Neural progenitor cell (in vitro differentiated cells): Measurements from ENCODE around the gene KCNJ18. TPM values are rescaled to one million over a fixed set of nuclear protein-coding genes. Genes with fewer than 3 reads are reported as not detected.
"Not testable (repeated sequence)": the region's sequence is repeated elsewhere in the genome, so short reads cannot be mapped to it uniquely, and the experiment has no call there.

Experiments used
- DNase-seq: peaks from one replicate; pipeline ENCODE4 v3.0.0-alpha.2; 2016; ENCODE audit warnings: low spot score
- H2AFZ ChIP-seq: fragments of 200-600 bp; sonication (generic); replicated peaks from 2 replicates; pipeline ENCODE4 v1.6.1; 2016; ENCODE audit warnings: antibody characterized with exemption
- H3F3A ChIP-seq: fragments of 200-600 bp; sonication (generic); 2 replicates; pipeline ENCODE4 v1.6.1; 2016; ENCODE audit warnings: antibody characterized with exemption, low read depth
- H3K27ac ChIP-seq: fragments of 200-600 bp; sonication (generic); 2 replicates; pipeline ENCODE4 v1.5.1; 2016; ENCODE audit warnings: mild to moderate bottlenecking
- H3K27me3 ChIP-seq: fragments of 200-600 bp; sonication (generic); 2 replicates; pipeline ENCODE4 v1.6.1; 2016; ENCODE audit warnings: mild to moderate bottlenecking, moderate library complexity
- H3K36me3 ChIP-seq: fragments of 200-600 bp; sonication (generic); 2 replicates; pipeline ENCODE4 v1.5.1; 2016
- H3K4me1 ChIP-seq: fragments of 200-600 bp; sonication (generic); 2 replicates; pipeline ENCODE4 v1.6.1; 2016; ENCODE audit warnings: mixed run types
- H3K4me2 ChIP-seq: fragments of 200-600 bp; sonication (generic); 2 replicates; pipeline ENCODE4 v1.6.1; 2016
- H3K4me3 ChIP-seq: fragments of 200-600 bp; sonication (generic); 2 replicates; pipeline ENCODE4 v1.5.1; 2016
- H3K79me2 ChIP-seq: fragments of 200-600 bp; sonication (generic); 2 replicates; pipeline ENCODE4 v1.6.1; 2016; ENCODE audit warnings: low read depth
- H3K9ac ChIP-seq: fragments of 200-600 bp; sonication (generic); 2 replicates; pipeline ENCODE4 v1.6.1; 2016
- H3K9me3 ChIP-seq: fragments of 200-600 bp; sonication (generic); 2 replicates; pipeline ENCODE4 v1.5.1; 2016; ENCODE audit warnings: low read depth
- H4K20me1 ChIP-seq: fragments of 200-600 bp; sonication (generic); 2 replicates; pipeline ENCODE4 v1.6.1; 2016; ENCODE audit warnings: low read depth
- H3K27ac Mint-ChIP-seq: 3 replicates; pipeline ENCODE4 v1.8.0; 2021; ENCODE audit warnings: mixed read lengths
- H3K27me3 Mint-ChIP-seq: 2 replicates; pipeline ENCODE4 v1.8.0; 2022; ENCODE audit warnings: low read depth, mild to moderate bottlenecking, inconsistent platforms, moderate library complexity, mixed read lengths; ENCODE audit not compliant: insufficient read depth
- H3K36me3 Mint-ChIP-seq: 3 replicates; pipeline ENCODE4 v1.8.0; 2021; ENCODE audit warnings: mixed read lengths
- H3K4me1 Mint-ChIP-seq: 3 replicates; pipeline ENCODE4 v1.8.0; 2021; ENCODE audit warnings: mixed read lengths
- H3K4me3 Mint-ChIP-seq: 3 replicates; pipeline ENCODE4 v1.8.0; 2021; ENCODE audit warnings: mild to moderate bottlenecking, moderate library complexity, mixed read lengths
- H3K9me3 Mint-ChIP-seq: 3 replicates; pipeline ENCODE4 v1.8.0; 2020; ENCODE audit warnings: mixed read lengths
- total RNA-seq: library from RNA; depleted of rRNA; stranded (reverse); fragments of >200 nt; gene quantifications from 2 replicates; pipeline ENCODE4 v1.2.3, GENCODE V29; 2015; ENCODE audit warnings: low replicate concordance

KCNJ18 gene
- total RNA-seq, 1 donor from 2014 or later, result not detected

GRCh38 chr17:21737015-21737580, 44.8 kb downstream of the KCNJ18 start:
- H2AFZ ChIP-seq, H3K4me1 ChIP-seq, H3K4me3 Mint-ChIP-seq, H3K9me3 ChIP-seq, H3F3A ChIP-seq, H3K27me3 ChIP-seq, H3K36me3 ChIP-seq, H3K27ac Mint-ChIP-seq, DNase-seq, H3K36me3 Mint-ChIP-seq, H3K4me1 Mint-ChIP-seq, H3K4me3 ChIP-seq, H3K4me2 ChIP-seq, H3K27me3 Mint-ChIP-seq, H3K9ac ChIP-seq, H3K27ac ChIP-seq, H4K20me1 ChIP-seq, H3K79me2 ChIP-seq: not testable (repeated sequence)
- peaks cover 38% of the 10 kb centered on the region for H3K9me3 Mint-ChIP-seq

- H4K20me1 ChIP-seq, H3K27me3 Mint-ChIP-seq, H3K4me3 ChIP-seq, H3K27ac Mint-ChIP-seq, H3F3A ChIP-seq, H3K4me3 Mint-ChIP-seq, DNase-seq, H3K27ac ChIP-seq, H3K9me3 ChIP-seq, H3K27me3 ChIP-seq, H3K79me2 ChIP-seq, H3K4me2 ChIP-seq, H3K36me3 ChIP-seq, H3K36me3 Mint-ChIP-seq, H3K4me1 ChIP-seq, H2AFZ ChIP-seq, H3K4me1 Mint-ChIP-seq, H3K9ac ChIP-seq: not testable (repeated sequence)
- H3K9me3 Mint-ChIP-seq, result peaks cover 34% of the 10 kb centered on the region
Observed at GRCh38 chr17:21738241-21738640, 45.9 kb downstream of the KCNJ18 start.

- not testable (repeated sequence) for H4K20me1 ChIP-seq, H3K4me3 ChIP-seq, H3F3A ChIP-seq, H3K27ac ChIP-seq, H3K4me1 ChIP-seq, H3K4me2 ChIP-seq, H3K27ac Mint-ChIP-seq, H3K79me2 ChIP-seq, H3K4me3 Mint-ChIP-seq, H2AFZ ChIP-seq, H3K4me1 Mint-ChIP-seq, H3K27me3 Mint-ChIP-seq, H3K9me3 ChIP-seq, H3K9ac ChIP-seq, DNase-seq, H3K36me3 ChIP-seq, H3K27me3 ChIP-seq, H3K36me3 Mint-ChIP-seq
- H3K9me3 Mint-ChIP-seq, result peaks cover 32% of the 10 kb centered on the region
Observed at GRCh38 chr17:21738877-21739474, 46.7 kb downstream of the KCNJ18 start.

- H4K20me1 ChIP-seq, H3K9ac ChIP-seq, H3K27ac Mint-ChIP-seq, H3K27ac ChIP-seq, H3K79me2 ChIP-seq, H3K4me3 Mint-ChIP-seq, H3F3A ChIP-seq, H3K36me3 ChIP-seq, H3K27me3 ChIP-seq, H3K4me1 Mint-ChIP-seq, H3K9me3 ChIP-seq, H3K4me3 ChIP-seq, H3K4me2 ChIP-seq, DNase-seq, H3K36me3 Mint-ChIP-seq, H2AFZ ChIP-seq, H3K27me3 Mint-ChIP-seq, H3K4me1 ChIP-seq: not testable (repeated sequence)
- H3K9me3 Mint-ChIP-seq, result peaks cover 28% of the 10 kb centered on the region
Observed at GRCh38 chr17:21739485-21739884, 47.2 kb downstream of the KCNJ18 start.

- peaks cover 27% of the 10 kb centered on the region for H3K9me3 Mint-ChIP-seq
- H3K4me3 Mint-ChIP-seq, H3K36me3 Mint-ChIP-seq, H3K4me3 ChIP-seq, H3F3A ChIP-seq, H3K4me2 ChIP-seq, H3K27ac ChIP-seq, H2AFZ ChIP-seq, H3K79me2 ChIP-seq, H4K20me1 ChIP-seq, H3K27me3 Mint-ChIP-seq, H3K27ac Mint-ChIP-seq, DNase-seq, H3K4me1 Mint-ChIP-seq, H3K9me3 ChIP-seq, H3K36me3 ChIP-seq, H3K4me1 ChIP-seq, H3K9ac ChIP-seq, H3K27me3 ChIP-seq: not testable (repeated sequence)
Observed at GRCh38 chr17:21740836-21741235, 48.5 kb downstream of the KCNJ18 start.

- DNase-seq, H3K27me3 ChIP-seq, H3K27me3 Mint-ChIP-seq, H3F3A ChIP-seq, H3K36me3 Mint-ChIP-seq, H3K4me3 ChIP-seq, H4K20me1 ChIP-seq, H3K4me3 Mint-ChIP-seq, H3K9me3 ChIP-seq, H3K27ac Mint-ChIP-seq, H2AFZ ChIP-seq, H3K9ac ChIP-seq, H3K4me1 ChIP-seq, H3K27ac ChIP-seq, H3K4me2 ChIP-seq, H3K36me3 ChIP-seq, H3K4me1 Mint-ChIP-seq, H3K79me2 ChIP-seq: not testable (repeated sequence)
- peaks cover 23% of the 10 kb centered on the region for H3K9me3 Mint-ChIP-seq
Observed at GRCh38 chr17:21741520-21741919, 49.2 kb downstream of the KCNJ18 start.
